ENCODE measurements around the gene CGREF1. TPM values are rescaled to one million over a fixed set of nuclear protein-coding genes. Genes with fewer than 3 reads are reported as not detected.

CGREF1 gene
- total RNA-seq, 1 experiment from 2014 or later, result 2.1 TPM

- TF ChIP-seq CTCF (conservative IDR thresholded peaks at IDR 0.05), result no peak
- no CpG with 5 or more reads among the region's 14 CpGs for WGBS (ENCODE audit: extremely low coverage, insufficient read length, low lambda C conversion rate)
- H3K4ac ChIP-seq (ENCODE audit: low read depth, low read length), result no peak overlapping the region
- DNase-seq, result no peak
- H3K79me2 ChIP-seq (ENCODE audit: insufficient read depth, low read length), result no peaks in the 10 kb centered on the region
- Mint-ChIP-seq H3K27me3 (ENCODE audit: low read depth) (peaks cover 19% of the 10 kb centered on the region), H3K4me3 (no peak overlapping the region), H3K27ac (no peak overlapping the region; a peak in 1 of 7 replicates), H3K36me3 (ENCODE audit: insufficient read depth in 1 of 3, low read depth in 3 of 3) (no peaks in the 10 kb centered on the region), H3K4me1 (peaks cover 18 to 40% of the 10 kb centered on the region in 2 experiments), H3K9me3 (no peaks in the 10 kb centered on the region)
- H3K9me3 ChIP-seq (ENCODE audit: control insufficient read depth, low read depth, low read length), result no peaks in the 10 kb centered on the region
- H4K5ac ChIP-seq (ENCODE audit: insufficient read length, low read depth, low read length), result no peak overlapping the region
- no peak overlapping the region for H3K56ac ChIP-seq (ENCODE audit: insufficient read length, low read depth, low read length)
- H3K4me2 ChIP-seq (ENCODE audit: insufficient read depth, insufficient read length, low read length), result no peak overlapping the region
- no peak overlapping the region for H2BK20ac ChIP-seq (ENCODE audit: low read depth, low read length, poor library complexity, severe bottlenecking)
- H3K14ac ChIP-seq (ENCODE audit: insufficient read depth, low read length), result no peak overlapping the region
- no peak overlapping the region for H2BK12ac ChIP-seq (ENCODE audit: insufficient read length, low read depth, low read length)
- H2BK120ac ChIP-seq (ENCODE audit: low read depth, low read length, poor library complexity, severe bottlenecking), result no peak overlapping the region
- H2AK5ac ChIP-seq (ENCODE audit: insufficient read length, low read length), result no peak overlapping the region
- H3T11ph ChIP-seq (ENCODE audit: low read length), result no peak overlapping the region
- H4K8ac ChIP-seq (replicated peaks; ENCODE audit: insufficient read length, low read depth, low read length), result no peak overlapping the region
- no peak overlapping the region for H2BK15ac ChIP-seq (ENCODE audit: low read depth, low read length)
- no peak overlapping the region for H3K27ac ChIP-seq (ENCODE audit: insufficient read length, low read depth, low read length)
- H2BK5ac ChIP-seq (ENCODE audit: insufficient read length, low read length), result no peak overlapping the region
- H3K18ac ChIP-seq (ENCODE audit: insufficient read length, low read depth, low read length), result no peak overlapping the region
- no peaks in the 10 kb centered on the region for H3K23me2 ChIP-seq (ENCODE audit: insufficient read length, low read depth, low read length, poor library complexity, severe bottlenecking)
- H2AFZ ChIP-seq (ENCODE audit: low read length), result no peak overlapping the region
- no peak overlapping the region for H4K91ac ChIP-seq (ENCODE audit: insufficient read length, low read depth, low read length)
- no peak overlapping the region for H3K9ac ChIP-seq (ENCODE audit: extremely low read depth, insufficient read length, low read length)
- H3K27me3 ChIP-seq (ENCODE audit: insufficient read depth, low read length), result no peaks in the 10 kb centered on the region
- H4K20me1 ChIP-seq (ENCODE audit: control insufficient read depth, insufficient read depth, insufficient read length), result no peaks in the 10 kb centered on the region
- no peaks in the 10 kb centered on the region for H3K4me1 ChIP-seq (ENCODE audit: insufficient read depth, low read length)
- H3K23ac ChIP-seq (ENCODE audit: insufficient read length, low read depth, low read length), result no peak overlapping the region
- H3K79me1 ChIP-seq (ENCODE audit: insufficient read depth, low read depth, low read length, poor library complexity, severe bottlenecking), result no peaks in the 10 kb centered on the region
Measured at GRCh38 chr2:27079233-27080139, 39.4 kb downstream of the CGREF1 start.

All from H9 (cell line).